Fibroblast of skin of left quadriceps (primary cell): Measurements from ENCODE around the gene RFTN1.

Experiments
- DNase-seq, 2 experiments: peaks; one replicate each; pipeline ENCODE4 v3.0.0-alpha.2; 2013; ENCODE audit warnings: low read depth in 2 of 2

RFTN1 gene

DNA sequence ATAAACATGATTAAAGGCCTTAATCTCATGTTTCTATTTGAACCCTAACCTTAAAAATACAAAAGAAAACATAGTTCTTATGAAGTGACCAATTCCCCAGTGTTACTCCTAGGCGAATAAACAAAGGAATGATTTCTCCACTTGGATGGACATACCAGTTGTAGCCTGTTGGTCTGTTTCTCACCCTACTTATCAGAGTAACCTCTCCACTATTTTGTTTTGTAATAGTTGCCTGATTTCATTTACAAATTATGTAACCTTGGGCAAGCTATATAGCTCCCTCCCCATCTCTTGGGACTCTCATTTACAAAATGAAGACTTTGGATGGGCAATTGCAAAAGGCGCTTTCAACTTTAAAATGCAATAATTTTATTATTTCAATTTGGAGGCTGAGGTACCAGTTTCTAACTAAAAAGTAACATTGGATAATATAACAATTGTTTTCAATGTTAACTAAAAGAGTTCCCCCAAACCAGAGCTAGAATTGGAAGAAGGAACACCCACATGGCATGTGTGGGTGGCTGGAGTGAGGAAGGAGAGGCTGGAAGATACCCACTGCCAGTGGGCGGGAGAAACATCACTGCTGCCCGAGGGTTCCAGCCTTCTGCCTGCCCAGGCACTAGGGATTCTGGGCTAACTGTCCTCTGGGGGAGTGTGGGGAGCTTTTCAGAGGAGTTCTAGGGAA lies 74.2 kb downstream of the RFTN1 start:
- DNase-seq: no peak

DNA sequence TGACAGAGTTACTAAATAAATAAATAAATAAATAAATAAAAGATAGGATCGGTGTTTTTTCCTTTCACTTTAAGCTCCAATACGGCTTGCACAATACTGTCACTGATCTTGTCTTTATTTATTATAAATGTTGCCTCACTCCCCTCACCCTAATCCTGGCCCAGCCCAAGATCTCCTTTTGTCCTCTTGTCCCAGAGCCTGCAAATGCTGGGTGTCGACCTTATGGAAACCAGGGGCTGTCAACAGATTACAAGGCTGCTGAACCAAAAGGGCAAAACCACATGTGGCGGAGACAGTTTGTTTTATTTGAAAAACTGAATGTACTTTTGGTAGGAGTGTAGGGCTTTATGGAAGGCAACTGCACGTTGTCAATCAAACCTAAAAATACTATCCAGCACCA lies 75.9 kb downstream of the RFTN1 start:
- no peak for DNase-seq

DNA sequence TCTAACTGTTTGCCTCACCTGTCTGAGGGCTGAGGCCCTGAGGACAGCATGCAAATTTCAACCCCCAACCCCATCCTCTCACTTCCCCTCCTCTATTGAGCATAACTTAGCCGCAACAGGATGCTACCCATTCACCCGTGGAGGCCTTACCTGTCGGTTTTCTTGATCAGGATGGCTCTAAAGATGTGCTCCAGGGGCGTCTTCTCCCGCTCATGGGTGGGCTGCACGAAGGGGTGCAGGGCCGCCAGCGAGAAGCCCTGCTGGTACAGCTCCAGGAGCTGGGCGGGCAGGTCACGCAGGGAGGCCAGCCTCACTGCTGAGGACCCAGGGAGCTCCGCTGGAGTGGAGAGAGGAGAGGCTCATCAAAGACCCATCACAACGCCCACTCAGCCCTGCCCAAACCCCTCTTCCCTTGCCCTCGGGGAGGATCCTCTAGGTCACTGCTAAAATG lies 79.8 kb downstream of the RFTN1 start:
- no peak for DNase-seq

DNA sequence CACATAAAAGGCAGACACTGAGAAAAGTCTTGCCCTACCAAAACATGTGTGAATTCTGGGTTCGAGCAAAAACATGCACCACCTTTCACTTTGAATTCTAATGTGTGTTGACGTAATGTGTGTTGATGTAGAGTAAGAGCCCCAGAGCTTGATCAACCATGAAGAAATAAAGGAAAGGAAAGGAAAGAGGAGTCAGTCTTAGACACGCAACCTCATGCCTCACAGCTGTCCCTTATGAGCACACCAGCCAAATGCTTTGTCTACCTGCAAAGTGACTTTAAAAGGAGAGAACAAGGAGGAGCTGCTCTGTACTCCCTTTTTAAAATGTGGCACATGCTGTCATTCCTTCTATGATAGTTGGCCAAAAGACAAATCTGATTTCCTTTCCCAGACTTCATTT lies 80.8 kb downstream of the RFTN1 start:
- DNase-seq: no peak

DNA sequence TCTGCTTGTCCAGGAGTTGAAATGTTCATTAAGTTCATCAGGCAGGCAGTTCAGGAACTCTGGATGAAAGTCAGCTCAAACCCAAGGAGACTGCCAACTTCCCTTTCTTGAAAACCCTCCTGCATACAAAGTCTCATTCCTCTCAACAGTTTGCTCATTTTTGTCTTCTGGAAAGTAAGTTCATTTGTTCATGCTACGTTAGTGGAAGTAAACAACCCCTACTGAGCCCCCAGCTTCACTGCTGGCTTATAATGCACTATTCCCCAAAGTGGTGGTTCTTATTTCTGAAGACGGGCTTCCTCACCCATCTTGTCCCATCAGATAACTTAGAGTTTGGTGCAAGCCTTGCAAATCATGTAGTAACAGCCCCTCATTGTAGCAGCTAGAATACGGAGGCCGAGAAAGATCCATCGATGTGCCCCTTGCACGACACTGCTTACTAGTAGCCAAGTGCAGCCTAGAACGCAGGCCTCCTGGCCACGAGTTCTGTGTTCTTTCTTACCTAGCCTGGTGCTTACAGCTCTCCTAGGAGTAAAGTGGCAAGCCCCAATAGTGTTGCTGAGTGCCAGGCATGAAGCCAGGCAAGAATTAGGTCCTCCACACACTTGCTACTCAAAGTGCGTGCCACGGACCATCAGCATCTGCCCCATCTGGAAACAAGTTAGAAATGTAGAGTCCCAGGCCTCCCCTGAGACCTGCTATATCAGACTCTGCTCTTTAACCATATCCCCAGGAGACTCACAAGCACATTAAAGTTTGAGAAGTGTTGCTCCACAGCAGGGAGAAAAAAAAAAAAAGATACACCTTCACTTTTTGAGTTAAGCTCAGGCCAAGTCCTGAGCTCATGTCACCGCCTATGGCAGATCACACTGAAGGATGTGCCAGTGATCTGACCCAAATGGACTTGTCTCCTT lies 82.5 kb downstream of the RFTN1 start:
- no peak for DNase-seq

DNA sequence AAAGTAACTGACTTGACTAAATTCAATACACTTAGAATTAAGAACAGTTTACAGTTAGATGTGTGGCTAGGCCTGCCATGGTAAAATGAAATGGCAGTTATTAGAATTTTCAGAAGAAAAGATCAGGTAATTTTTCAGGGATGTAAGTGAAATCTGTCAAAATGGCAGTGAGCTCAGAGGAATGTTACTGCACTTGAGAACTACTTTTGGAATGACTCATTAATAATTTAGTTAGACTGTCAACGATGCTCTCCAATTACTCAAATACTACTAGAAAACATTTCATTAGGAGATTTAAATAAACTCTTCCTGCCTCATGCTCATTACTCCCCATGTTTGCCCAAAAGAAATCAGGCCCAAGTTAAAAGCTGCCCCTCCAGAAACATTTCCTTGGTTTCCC lies 84.4 kb downstream of the RFTN1 start:
- DNase-seq: no peak

DNA sequence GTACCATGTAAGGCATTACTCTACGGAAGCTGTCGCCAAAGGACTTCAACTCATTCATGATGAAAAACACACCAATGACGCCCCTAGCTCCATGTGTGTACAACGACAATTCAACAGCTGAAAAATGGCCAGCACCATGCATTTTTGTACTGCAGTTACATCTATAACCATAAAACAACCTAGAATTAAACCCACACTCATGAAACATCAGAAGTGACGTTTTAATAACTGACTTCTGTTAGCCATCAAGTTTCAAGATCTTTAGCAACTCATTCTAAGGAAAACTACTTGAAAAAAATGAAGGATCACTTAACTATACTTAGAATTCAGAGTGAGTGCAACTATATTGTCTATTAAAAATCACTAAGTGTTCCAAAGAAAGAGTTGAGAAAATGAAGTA lies 84.9 kb downstream of the RFTN1 start:
- DNase-seq: no peak

DNA sequence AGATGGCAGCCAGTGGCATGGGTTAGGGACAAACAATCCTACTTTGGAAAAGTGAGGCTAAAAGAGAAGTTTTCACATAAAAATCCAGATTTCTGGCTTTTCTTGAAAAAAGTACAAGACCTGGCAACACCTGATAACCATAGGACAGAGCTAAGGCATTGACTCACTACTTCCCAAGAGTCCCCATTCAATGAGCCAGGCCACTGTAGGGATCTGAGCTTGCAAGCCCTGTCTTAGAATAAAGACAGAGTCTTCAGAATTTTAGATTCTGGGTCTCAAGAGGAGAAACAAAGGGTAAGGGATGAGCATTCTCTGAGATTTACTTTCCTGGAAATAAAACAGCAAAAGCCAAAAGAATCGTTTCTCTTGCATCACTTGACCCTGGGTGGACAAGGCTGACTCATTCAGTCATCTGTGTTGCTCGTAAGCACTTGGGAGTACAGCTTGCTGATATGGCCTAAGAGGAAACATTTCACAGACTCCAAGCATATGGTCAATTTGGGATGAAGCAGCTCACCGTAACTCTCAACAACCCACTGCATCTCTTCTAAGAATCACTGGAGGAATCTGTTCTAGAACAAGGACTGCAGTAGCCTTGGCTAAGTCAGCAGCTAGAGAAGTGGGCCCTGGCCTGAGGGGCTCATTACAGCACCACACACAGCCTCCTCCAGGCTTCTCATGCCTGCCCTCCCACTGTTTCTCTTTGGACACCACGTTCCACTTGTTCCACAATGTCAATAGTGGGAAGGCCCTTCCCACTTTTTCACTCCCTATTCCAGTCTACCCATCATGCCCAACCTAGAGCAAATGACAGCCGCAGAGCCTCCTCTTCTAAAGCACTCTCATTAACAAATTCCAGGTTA lies 86.2 kb downstream of the RFTN1 start:
- DNase-seq: peak; percentile 59 to 60

DNA sequence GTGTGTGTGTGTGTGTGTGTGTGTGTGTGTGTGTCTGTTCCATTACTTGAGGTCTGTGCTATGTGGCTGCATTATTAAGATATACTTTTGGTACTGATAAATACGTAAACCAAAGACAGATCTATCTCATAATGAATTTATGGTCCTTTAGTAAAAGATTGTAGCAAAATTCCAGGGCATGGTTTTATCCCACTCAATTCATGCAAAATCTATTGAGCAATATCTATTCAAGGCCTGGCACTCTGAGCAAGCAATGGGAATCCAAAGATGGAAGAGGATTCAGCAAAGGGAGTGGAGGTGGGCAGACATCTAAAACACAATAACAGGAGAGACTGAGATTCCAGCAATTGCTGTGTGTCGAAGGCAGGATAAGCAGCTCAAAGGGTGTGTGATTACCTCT lies 86.8 kb downstream of the RFTN1 start:
- no peak for DNase-seq

DNA sequence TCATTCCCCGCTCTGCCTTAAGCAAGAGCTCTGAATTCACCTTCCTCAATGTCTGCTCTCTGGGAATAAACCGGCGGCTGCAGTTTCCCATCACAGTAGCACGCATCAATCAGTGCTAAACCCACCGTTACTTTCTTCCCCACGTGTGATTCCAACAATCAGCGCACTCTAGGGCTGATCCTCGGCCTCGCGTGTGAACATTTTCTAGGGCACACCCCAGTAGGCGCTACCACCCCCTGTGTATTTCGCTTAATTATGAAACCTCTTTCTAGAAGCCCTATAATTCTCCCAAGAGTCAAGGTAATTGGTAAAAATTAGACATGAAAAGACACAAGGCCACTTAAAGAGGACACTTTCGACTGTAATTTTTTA lies 87.5 kb downstream of the RFTN1 start:
- no peak for DNase-seq

DNA sequence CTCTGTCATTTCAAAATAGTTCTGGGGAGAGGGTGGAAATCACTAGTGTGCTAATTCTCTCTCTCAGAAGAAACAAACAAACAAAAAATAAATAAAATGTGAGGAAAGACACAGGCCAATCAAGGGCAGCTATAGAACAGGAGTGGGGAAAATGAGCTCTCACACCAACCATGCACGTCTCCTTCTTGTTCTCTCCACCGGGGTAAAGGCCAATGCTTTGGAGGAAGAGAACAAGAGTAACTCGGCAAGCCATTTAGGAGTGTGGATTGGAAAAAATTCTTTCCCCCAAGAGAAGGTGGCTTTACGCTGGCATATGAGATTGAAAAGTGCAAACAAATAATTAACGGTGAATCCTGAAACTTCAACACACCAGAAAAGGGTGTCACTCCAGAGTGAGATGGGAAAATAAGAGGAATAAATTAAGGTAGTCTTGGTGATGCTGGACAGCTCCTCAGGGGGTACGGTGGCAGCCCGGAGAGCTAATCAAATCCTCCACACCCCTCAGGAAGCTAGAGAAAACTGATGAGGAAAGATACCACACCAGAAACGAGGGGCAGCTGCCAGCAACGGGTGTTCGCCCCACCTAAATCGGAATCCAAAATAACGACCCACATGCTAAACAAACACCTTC lies 88.0 kb downstream of the RFTN1 start:
- DNase-seq: no peak

DNA sequence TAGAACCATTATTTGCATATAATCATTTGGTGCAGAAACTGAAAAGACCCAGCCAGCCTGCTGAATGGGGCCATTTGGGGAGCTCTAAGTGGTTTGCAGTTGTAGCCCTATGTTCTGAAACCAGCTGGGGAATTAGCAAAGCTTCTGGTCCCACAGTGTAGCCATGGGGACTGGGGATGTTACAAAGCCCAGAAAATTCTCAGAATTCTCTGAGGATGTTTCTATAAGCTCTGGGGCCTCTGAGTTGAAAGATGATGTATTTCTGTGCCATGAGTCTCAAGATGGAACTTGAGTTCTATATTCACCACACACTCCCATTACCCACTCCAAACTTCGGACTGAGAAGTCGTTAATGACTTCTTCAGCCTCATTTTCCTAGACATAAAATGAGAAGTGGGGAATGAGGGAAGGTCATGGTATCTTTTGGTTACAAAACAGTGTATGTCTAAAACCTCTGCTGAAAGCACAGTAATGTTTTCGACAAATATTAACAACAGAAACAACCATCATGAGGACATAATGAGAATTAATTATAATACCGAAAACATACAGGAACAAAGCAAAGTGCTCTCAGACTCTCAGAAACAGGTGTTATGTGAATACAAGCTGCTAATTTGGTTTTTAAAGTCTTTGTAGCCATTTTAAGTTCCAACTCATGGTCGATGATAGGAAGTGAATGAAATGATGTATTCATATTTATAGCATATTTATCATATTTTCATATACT lies 89.4 kb downstream of the RFTN1 start:
- DNase-seq: no peak

DNA sequence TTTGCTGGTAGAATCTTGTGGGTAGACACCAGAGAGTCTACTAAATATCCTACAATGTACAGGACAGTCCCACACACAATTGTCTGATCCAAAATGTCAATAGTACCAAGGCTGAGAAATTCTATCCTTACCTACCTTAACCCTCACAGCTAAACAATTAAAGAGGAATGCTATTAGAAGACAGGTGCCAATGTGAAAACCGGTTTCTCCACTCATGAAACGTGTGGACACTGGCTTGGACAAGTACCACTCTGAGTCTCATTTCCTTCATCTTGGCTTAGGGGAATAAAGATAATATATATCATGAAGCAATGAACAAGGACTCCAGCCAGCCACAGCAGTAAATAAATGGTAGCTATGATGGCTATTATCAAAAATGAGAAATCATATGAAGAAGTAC lies 90.2 kb downstream of the RFTN1 start:
- DNase-seq: no peak

DNA sequence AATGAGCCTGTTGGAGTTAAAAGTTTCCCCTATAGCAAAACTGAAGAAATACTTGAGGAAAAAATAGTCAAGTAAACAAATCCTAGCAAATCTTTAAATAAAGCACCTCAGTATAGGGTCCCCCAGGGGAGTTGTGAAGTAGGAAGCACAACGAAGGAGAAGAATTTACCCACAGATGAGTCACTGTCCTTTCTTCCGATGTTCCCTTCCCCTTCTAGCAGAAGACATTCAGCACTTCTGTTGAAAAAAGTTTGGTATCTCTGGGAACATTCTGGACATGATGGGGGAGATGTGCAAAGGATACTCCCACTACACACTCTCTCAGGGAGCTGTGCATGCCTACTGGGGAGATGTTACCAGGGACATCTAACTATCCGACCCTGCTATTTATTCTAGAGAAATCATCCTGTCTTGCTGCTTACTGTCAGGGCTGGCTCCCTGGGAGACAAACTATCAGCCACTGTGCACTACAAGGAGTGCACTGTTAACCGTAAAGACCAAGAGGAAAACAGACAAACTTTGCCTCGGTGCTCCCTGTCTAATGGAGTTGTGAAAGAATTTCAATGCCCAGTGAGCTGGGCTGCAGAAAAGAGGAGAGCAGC lies 93.8 kb downstream of the RFTN1 start:
- peak; percentile 24 to 26 for DNase-seq

DNA sequence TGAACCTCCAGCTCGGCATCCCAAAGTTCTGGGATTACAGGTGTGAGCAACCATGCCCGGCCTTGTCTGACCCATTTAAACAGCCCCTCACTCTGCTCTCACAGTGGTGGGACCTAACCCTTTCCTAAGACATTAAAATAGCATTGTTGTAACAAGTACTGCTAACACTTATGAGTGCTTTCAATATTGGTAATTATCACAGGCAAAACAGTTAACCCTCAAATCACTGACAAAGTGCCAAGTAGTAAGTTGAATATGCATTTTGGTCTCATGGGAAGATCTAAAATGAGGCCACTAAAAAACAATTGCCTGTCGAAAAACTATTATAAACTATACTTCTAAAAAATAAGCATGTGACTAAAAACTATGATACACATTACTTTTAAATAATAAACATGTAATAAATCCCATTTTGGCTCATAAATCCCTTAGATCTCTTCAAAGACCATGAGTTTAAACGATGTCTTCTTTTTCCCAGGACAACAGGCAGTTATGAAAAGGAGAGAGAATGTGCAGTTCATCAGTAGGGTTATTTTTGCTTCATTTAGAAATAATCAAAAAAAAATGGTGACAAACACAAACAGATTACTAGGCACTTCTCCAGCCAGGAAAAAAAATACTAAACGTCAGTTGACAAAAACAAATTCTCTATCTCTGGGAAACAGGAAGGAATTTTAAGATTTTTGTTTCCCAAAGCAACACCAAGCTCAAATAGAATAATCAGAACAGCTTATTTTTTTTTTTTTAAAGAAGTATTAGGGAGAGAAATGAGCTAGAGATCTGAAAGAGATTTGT lies 95.4 kb downstream of the RFTN1 start:
- DNase-seq: no peak

DNA sequence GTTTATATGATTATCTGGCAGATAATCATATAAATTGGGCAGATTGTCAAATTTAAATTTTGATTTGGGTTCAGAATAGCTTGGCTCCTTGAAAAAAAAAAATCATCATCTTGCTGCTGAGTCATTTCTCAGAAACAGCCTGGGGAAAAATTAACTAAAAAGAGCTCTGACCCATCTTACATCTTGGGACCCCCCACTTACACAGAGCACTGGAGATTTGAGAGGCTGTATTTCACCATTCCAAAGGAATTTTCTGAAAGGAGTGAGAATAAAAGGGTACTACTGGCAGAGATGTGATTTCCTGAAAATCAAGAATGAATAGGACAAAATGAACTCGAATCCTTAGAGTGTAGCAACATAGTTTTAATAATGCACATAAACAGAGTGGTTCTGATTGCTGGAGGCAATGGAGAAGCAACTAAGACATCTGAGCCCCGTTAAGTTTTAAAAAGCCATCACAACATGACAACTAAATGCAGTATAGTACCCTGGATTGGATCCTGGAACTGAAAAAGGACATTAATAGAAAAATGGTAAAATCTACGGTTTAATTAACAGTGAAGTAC lies 97.5 kb downstream of the RFTN1 start:
- DNase-seq: no peak

DNA sequence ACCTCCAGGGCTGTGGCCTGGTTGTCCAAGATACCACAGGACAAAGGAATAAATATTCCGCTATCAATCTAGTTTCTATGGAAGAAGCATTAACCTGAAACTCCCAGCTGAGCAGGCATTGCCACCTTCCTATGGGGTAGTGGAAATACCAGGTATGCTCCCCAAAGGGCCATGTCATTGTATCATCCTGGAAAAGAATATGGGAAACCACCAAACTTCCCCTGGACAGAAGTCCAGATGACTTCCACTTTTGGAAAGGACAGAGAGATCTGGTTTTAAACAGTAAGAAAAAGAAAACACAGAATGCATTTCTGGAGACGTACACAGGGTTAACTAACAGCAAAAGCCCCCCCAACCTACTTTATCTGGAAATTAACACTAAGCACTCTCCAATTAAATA lies 100.2 kb downstream of the RFTN1 start:
- no peak for DNase-seq

DNA sequence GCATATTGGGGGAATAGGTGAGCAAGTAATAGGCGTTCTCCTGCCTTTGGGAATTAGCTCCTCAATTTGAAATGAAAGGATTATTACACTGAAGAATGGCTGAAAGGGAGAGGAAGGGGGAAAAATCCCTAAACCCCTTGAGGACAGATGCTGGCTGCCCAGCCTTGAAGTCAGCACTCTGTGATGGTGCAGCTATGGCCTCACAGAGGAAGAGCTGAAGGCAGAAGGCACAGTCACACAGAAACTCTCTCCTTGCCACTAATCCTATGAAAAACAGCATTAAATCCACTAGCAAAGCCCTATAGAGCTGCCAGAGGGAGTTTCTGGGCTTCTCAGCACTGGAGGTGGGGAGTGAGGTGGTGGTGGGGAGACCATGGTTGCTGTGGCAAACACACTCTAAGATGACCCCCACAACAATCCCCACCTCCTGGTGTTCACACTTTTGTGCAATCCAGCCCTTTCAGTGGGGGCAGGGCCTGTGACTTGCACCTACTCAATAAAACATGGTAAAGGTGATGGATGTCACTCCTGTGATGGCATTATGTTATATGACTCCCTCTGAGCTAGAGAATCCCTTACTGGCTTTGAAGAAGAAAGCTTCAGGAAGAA lies 101.2 kb downstream of the RFTN1 start:
- no peak for DNase-seq

DNA sequence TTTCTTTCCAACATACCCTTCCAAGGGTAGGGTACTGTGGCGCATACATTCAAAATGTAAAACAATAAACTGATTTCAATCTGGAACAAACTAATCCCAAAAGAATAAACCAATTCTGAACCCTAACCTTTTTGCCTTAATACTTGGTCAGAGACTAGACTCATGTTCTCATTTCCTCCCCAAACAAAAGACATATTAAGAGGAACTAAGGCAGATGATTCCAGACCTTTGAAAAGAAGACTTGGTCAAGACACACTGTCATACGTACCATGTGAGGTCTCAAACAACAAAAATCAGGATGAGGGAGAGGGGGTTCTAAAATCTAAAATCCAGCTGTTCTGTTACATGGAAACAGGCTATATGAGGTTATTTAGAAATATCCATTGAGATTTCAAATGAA lies 102.1 kb downstream of the RFTN1 start:
- no peak for DNase-seq
